ENCODE results near the gene ADM2.

The ADM2 gene

GRCh38 chr22:50445071-50445879 is 36.1 kb upstream of the ADM2 start:
- DNase-seq (ENCODE audit: low read depth, low spot score): no peak

GRCh38 chr22:50445880-50446707 is 35.2 kb upstream of the ADM2 start:
- DNase-seq (ENCODE audit: low read depth, low spot score): no peak

GRCh38 chr22:50446708-50447575 is 34.4 kb upstream of the ADM2 start:
- DNase-seq (ENCODE audit: low read depth, low spot score): no peak

GRCh38 chr22:50447576-50448551 is 33.5 kb upstream of the ADM2 start:
- no peak for DNase-seq (ENCODE audit: low read depth, low spot score)

- no peak for DNase-seq (ENCODE audit: low read depth, low spot score)
Measured at GRCh38 chr22:50452649-50453048, 28.7 kb upstream of the ADM2 start.

- DNase-seq (ENCODE audit: low read depth, low spot score): no peak
Measured at GRCh38 chr22:50454556-50455075, 26.7 kb upstream of the ADM2 start.

GRCh38 chr22:50455201-50455600 is 26.1 kb upstream of the ADM2 start:
- no peak for DNase-seq (ENCODE audit: low read depth, low spot score)

- no peak for DNase-seq (ENCODE audit: low read depth, low spot score)
Measured at GRCh38 chr22:50456026-50456425, 25.3 kb upstream of the ADM2 start.

- no peak for DNase-seq (ENCODE audit: low read depth, low spot score)
Measured at GRCh38 chr22:50456466-50457234, 24.7 kb upstream of the ADM2 start.

- no peak for DNase-seq (ENCODE audit: low read depth, low spot score)
Measured at GRCh38 chr22:50459016-50459415, 22.3 kb upstream of the ADM2 start.

- no peak for DNase-seq (ENCODE audit: low read depth, low spot score)
Measured at GRCh38 chr22:50459496-50460140, 21.7 kb upstream of the ADM2 start.

GRCh38 chr22:50460938-50461337 is 20.4 kb upstream of the ADM2 start:
- DNase-seq (ENCODE audit: low read depth, low spot score): no peak

GRCh38 chr22:50461536-50461935 is 19.8 kb upstream of the ADM2 start:
- no peak for DNase-seq (ENCODE audit: low read depth, low spot score)

- no peak for DNase-seq (ENCODE audit: low read depth, low spot score)
Measured at GRCh38 chr22:50461979-50462540, 19.3 kb upstream of the ADM2 start.

GRCh38 chr22:50463188-50463900 is 18.0 kb upstream of the ADM2 start:
- no peak for DNase-seq (ENCODE audit: low read depth, low spot score)

- DNase-seq (ENCODE audit: low read depth, low spot score): no peak
Measured at GRCh38 chr22:50464451-50464850, 16.9 kb upstream of the ADM2 start.

- no peak for DNase-seq (ENCODE audit: low read depth, low spot score)
Measured at GRCh38 chr22:50465066-50465930, 16.0 kb upstream of the ADM2 start.

Measured in brain pericyte (primary cell).